Muscle of leg (tissue), 11 donors: ENCODE data around the gene MCAT. TPM values are rescaled to one million over a fixed set of nuclear protein-coding genes. Genes with fewer than 3 reads are reported as not detected.

Source experiments
- DNase-seq: peaks from one replicate; pipeline ENCODE4 v3.0.0; 2013
- H3K27ac ChIP-seq: one replicate; pipeline ENCODE4 v1.5.1; 2013; ENCODE audit warnings: mild to moderate bottlenecking, low read length, control low read depth
- H3K27me3 ChIP-seq: one replicate; pipeline ENCODE4 v1.6.1; 2013; ENCODE audit warnings: low read length; ENCODE audit not compliant: control insufficient read depth, insufficient read depth
- H3K36me3 ChIP-seq: one replicate; pipeline ENCODE4 v1.6.1; 2013; ENCODE audit warnings: low read length; ENCODE audit not compliant: control insufficient read depth, insufficient read depth
- H3K4me1 ChIP-seq: one replicate; pipeline ENCODE4 v1.6.1; 2013; ENCODE audit warnings: low read length; ENCODE audit not compliant: control insufficient read depth, insufficient read depth
- H3K4me3 ChIP-seq: one replicate; pipeline ENCODE4 v1.5.1; 2013; ENCODE audit warnings: low read length, control low read depth
- H3K9me3 ChIP-seq: replicated peaks from 2 replicates; pipeline ENCODE4 v1.6.1; 2013; ENCODE audit warnings: low read depth, low read length; ENCODE audit not compliant: control insufficient read depth
- WGBS: methylation state at CpG from one replicate; pipeline ENCODE4 v1.1.5; 2013; ENCODE audit warnings: missing lambda C conversion rate; ENCODE audit not compliant: insufficient coverage; 5-methylcytosine and 5-hydroxymethylcytosine counted together
- polyA plus RNA-seq, 8 donors: library from polyadenylated mRNA; unstranded; fragments of 120-200 nt; gene quantifications; one replicate each; pipeline versions ENCODE4 v1.2.1 to v1.2.3, GENCODE V29; 2013; ENCODE audit warnings: inconsistent platforms in 1 of 8, low replicate concordance in 1 of 8; ENCODE audit not compliant: insufficient read length in 8 of 8, insufficient read depth in 1 of 8
- total RNA-seq: library from RNA; stranded (reverse); fragments of 120-200 nt; gene quantifications from one replicate; pipeline ENCODE4 v1.2.4, GENCODE V29; 2013

MCAT gene
- total and polyA plus RNA-seq, 9 donors: 9.4 to 13.9 (median 11.6) TPM

DNA sequence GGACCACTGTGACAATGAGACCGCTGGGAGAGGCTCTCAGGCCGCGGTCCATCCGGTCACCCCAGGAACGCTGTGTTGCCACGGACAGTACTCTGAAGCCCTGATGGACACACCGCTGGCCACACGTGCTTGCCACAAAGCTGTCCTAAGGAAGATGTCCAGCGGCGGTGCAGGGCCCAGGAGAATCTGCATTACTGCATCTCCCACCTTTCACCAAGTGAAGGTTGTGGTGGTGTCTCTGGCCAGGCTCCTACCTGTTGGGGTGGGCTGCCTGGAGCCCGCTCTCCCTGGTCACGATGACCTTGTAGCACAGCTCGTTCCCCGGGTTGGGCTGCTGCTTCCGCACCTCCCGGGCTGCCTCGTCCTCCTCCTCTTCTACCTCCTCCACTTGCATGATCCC, 39.5 kb upstream of the MCAT start:
- WGBS: 81% methylated on average over 13 of the region's 17 CpGs
- no peak for DNase-seq

DNA sequence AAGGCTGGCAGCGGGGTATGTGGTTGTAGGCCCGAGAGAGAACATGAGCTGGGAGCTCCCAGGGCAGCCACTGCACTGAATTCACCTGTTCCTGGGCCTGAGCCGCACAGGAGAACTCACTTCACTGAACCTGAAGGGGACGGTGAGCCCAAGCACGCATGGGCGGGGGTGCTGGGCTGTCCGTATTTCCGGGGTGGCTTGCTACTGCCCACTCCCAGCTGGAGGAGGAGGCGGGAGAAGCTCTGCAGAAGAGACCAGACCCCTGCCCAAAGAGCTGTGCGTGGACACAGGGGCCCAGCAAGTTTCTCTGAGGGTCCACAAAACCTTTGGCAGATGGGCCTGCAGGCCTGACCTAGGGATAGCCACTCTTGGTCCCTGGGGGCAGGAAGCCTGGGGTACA, 38.9 kb upstream of the MCAT start:
- Histone ChIP-seq H3K27ac (no peak overlapping the region), H3K36me3 (peaks cover 51% of the 10 kb centered on the region), H3K4me3 (no peak overlapping the region), H3K4me1 (peaks cover 18% of the 10 kb centered on the region), H3K9me3 (no peaks in the 10 kb centered on the region), H3K27me3 (no peaks in the 10 kb centered on the region)
- DNase-seq: no peak
- 87% methylated on average over 10 of the region's 10 CpGs for WGBS

More for the DNA sequence above, 39.5 kb upstream of the MCAT start:
- H3K9me3 ChIP-seq: no peaks in the 10 kb centered on the region
- H3K4me3 ChIP-seq: no peak overlapping the region
- H3K27me3 ChIP-seq: no peaks in the 10 kb centered on the region
- no peak overlapping the region for H3K27ac ChIP-seq
- H3K4me1 ChIP-seq: peaks cover 18% of the 10 kb centered on the region
- H3K36me3 ChIP-seq: peaks cover 48% of the 10 kb centered on the region

DNA sequence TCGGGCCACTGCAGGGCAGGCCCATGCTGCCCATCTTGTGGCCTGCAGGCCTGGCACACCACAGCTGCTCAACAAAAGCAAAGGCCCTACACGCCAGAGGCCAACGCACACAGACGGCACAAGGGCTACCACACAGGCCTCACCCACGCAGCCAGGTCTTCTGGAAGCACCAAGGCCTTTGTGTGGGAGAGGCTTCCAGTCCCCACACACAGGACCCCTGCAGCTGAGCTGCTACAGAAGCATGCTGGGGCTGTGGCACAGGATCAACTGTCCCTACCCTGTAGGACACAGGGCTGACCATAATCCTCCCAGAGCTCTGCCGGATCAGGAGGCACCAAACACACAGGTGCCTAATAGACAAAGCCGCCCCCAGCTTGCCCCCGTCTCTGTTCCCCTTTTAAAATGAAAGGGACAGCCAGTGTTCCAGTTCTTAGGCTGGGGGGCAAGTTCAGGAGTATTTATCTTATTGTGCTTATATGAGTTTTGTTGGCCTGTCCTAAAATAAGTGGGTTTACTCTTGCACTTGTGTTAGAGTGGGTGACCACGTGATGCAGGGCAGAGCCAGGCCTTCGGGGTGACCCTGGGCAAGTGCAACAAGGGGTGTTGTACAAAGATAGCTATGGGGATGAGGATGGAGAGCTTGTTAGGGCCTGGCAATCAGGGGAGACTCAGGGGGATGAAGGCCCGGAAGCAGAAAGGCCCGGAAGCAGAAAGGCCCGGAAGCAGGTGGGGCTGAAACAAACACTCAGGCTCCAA, 38.3 kb upstream of the MCAT start:
- 88% methylated on average over 8 of the region's 13 CpGs for WGBS
- peaks cover 51% of the 10 kb centered on the region for H3K36me3 ChIP-seq
- H3K27me3 ChIP-seq: no peaks in the 10 kb centered on the region

DNA sequence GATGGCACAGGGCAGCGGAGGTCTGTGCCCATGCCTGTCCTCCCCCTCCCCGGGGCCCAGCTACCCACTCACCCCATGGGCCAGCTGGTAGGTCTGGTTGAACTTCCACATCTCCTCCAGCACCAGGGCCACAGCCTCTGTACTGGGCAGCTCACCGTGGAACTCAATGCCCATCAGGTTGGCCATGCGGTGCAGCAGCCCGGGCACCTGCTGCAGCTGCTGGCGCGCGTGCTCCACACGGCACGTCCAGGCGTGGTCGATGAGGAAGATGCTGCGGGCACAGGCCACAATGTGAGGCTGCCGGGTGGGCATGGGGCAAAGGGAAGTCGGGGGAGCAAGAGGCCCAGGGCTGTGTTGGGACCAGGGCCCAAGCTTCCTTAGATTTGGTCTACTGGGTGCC, 37.5 kb upstream of the MCAT start:
- H3K9me3 ChIP-seq: no peaks in the 10 kb centered on the region
- H3K4me3 ChIP-seq: no peak overlapping the region
- H3K36me3 ChIP-seq: peaks cover 51% of the 10 kb centered on the region
- H3K27me3 ChIP-seq: no peaks in the 10 kb centered on the region
- H3K27ac ChIP-seq: no peak overlapping the region
- peaks cover 10% of the 10 kb centered on the region for H3K4me1 ChIP-seq
- no peak for DNase-seq
- WGBS: 95% methylated on average over 11 of the region's 15 CpGs

More for the DNA sequence above, 38.3 kb upstream of the MCAT start:
- H3K4me1 ChIP-seq: peaks cover 18% of the 10 kb centered on the region
- no peak for DNase-seq
- H3K9me3 ChIP-seq: no peaks in the 10 kb centered on the region
- no peak overlapping the region for H3K4me3 ChIP-seq
- H3K27ac ChIP-seq: no peak overlapping the region

DNA sequence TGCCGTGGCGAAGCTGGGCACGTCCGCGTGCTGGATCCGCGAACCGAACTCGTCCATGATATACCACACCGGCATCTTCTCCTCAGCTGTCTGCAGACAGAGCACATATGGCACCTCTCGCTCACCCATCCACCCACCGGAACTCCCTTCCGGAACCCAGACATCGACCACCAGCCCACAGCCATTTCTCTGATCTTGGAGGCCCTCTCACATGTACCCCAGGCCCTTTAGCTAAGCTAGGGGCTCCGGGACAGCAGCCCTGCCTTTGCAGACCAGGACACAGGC, 36.7 kb upstream of the MCAT start:
- H3K36me3 ChIP-seq: peaks cover 58% of the 10 kb centered on the region
- WGBS: 98% methylated on average over 14 of the region's 15 CpGs

DNA sequence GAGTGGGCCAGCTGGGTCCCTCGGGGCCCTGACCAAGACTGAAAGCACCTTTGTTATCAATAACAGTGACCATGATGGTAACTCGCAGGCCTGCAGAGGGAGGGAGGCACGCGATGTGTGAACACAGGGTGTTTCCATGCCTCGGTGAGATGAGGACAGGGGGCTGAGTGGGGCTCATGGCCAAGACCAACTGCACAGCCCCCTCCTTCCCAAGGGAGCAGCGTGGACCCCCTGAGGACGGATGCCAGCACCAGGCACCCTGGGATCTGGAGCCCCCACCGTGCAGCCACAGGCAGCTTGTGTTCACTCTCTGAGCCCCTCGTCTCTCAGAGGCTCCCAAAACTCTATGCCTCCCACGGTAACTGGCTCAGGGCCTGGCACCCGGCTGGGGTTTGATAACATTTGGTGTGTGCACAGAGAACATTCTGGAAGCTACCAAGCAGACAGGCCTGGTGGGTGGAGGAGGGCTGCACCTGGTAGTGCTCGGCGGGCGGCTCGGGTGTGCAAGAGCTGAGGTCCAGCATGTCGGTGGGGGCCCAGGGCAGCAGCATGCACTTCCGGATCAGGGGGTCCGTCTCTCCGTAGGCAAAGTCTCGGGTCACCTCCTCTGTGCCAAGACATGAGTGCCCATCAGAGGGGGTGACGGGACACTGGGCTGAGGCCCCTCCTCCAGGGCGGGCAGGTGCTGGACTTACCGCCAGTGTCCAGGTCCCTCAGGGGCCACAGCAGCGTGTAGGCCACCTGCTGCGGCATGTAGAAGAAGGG, 36.1 kb upstream of the MCAT start:
- WGBS: 92% methylated on average over 23 of the region's 25 CpGs
- H3K4me3 ChIP-seq: no peak overlapping the region
- H3K27ac ChIP-seq: no peak overlapping the region
- no peaks in the 10 kb centered on the region for H3K9me3 ChIP-seq
- no peaks in the 10 kb centered on the region for H3K27me3 ChIP-seq
- no peak for DNase-seq
- peaks cover under 1% of the 10 kb centered on the region for H3K4me1 ChIP-seq
- H3K36me3 ChIP-seq: peaks cover 63% of the 10 kb centered on the region

More for the DNA sequence above, 36.7 kb upstream of the MCAT start:
- DNase-seq: no peak
- H3K27me3 ChIP-seq: no peaks in the 10 kb centered on the region
- no peak overlapping the region for H3K4me3 ChIP-seq
- peaks cover 4% of the 10 kb centered on the region for H3K4me1 ChIP-seq
- H3K9me3 ChIP-seq: no peaks in the 10 kb centered on the region
- no peak overlapping the region for H3K27ac ChIP-seq

DNA sequence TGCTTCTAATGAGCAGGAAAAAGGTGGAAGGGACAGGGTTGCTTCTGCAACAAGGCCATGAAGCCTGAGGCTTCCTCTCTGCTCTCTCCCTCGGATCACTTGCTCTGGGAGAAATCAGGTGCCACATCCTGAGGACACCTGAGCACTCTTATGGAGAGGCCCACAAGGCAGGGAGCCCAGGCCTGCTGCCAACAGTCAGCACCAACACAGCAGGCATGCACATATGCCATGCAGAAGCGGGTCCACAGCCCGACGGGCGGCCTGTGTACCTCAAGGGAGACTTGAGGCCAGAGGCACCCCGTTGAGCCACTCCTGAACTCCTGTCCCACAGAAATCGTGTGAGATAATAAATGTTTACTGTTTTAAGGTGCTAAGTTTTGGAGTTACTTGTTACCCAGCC, 34.3 kb upstream of the MCAT start:
- DNase-seq: no peak
- 50% methylated on average over 1 of the region's 7 CpGs for WGBS
- Histone ChIP-seq H3K27ac (no peak overlapping the region), H3K4me1 (no peaks in the 10 kb centered on the region), H3K4me3 (no peak overlapping the region), H3K36me3 (peaks cover 69% of the 10 kb centered on the region), H3K27me3 (no peaks in the 10 kb centered on the region), H3K9me3 (no peaks in the 10 kb centered on the region)

DNA sequence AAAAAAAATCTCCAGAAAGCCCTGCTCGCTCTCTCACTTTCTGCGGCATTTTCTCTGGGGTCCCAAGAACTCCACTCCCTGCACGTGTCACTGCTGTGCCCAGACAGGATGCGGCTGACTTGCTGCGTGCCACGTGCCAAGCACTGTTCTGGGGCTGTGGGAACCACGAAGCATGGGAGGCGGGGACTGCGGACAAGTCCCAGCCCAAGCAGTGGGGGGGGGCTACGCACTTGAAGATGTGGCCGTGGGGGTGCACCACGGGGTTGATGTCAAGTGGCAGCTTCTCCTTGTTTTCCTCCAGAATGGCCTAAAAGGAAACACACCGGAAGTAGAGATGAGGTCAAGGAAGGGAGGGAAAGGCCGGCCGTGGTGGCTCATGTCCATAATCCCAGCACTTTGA, 32.9 kb upstream of the MCAT start:
- no peaks in the 10 kb centered on the region for H3K27me3 ChIP-seq
- no peak overlapping the region for H3K4me3 ChIP-seq
- H3K4me1 ChIP-seq: no peaks in the 10 kb centered on the region
- no peak for DNase-seq
- H3K27ac ChIP-seq: no peak overlapping the region
- H3K36me3 ChIP-seq: peaks cover 72% of the 10 kb centered on the region
- no peaks in the 10 kb centered on the region for H3K9me3 ChIP-seq
- WGBS: 75% methylated on average over 14 of the region's 15 CpGs

DNA sequence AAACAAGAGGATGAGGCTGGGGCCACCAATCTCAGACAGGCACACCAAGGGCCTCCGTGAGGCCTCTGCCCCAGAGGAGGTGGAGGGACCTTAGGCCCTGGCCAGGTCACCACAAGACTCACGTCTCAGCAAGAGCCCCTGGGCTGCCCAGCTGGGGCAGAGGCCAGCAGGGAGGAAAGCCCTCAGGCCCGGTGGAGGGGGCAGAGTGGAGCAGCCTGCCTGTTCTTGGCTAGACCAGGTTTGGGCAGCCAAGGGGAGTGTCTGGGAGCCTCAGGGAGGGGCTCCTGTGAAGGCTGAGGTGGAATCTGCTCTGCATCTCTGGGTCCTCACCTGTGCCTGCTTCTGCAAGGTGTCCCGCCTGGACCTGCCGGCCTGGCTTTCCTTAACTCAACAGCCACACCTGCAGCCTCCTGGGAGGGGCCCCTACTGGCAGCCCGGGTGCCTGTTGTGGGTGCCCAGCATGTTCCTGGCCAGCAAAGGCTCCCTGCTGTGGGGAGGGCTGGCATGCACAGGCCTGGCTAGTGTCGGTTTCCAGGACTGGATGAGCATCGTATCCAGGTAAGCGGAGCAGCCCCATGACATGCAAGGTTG, 31.8 kb upstream of the MCAT start:
- Histone ChIP-seq H3K27ac (no peak overlapping the region), H3K36me3 (peaks cover 72% of the 10 kb centered on the region), H3K4me1 (no peaks in the 10 kb centered on the region), H3K4me3 (no peak overlapping the region), H3K27me3 (no peaks in the 10 kb centered on the region), H3K9me3 (no peaks in the 10 kb centered on the region)
- 82% methylated on average over 6 of the region's 9 CpGs for WGBS
- DNase-seq: no peak

DNA sequence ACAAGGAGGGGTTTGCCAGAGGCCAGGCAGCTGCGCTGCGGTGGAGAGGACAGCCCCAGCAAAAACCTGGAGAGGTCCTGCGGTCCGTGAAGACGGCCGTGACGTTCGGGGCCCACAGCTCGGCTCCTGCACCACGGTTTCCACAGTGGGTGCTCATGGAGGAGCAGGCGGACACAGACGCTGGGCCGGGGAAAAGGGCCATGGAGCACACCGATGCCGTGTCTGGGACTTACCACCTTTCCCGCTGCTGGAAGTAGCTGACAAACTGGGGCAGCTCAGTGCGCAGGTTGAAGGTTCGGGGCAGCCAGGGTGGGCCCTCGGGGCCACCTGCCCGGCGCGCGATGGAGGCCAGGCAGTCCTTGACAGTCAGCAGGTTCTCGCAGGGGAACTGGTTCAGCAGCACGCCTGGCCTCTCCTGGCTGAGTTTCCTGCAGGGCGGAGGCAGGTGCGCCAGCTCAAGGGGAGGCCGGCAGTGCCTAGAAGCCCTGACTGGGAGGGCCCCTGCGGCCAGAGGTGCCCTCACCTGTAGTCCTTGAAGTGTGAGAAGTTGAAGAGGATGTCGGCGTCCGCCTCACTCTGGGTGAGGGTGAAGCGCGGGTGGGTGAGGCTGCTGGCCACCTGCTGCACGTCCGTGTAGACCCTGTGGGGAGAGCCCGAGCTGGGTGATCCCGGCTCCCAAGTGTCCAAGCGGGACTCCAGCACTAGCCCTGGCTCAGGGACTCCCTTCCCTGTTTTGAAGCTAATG, 30.9 kb upstream of the MCAT start:
- Histone ChIP-seq H3K27ac (no peak overlapping the region), H3K36me3 (peaks cover 73% of the 10 kb centered on the region), H3K9me3 (no peaks in the 10 kb centered on the region), H3K4me3 (no peak overlapping the region), H3K4me1 (no peaks in the 10 kb centered on the region), H3K27me3 (no peaks in the 10 kb centered on the region)
- WGBS: 94% methylated on average over 38 of the region's 39 CpGs
- DNase-seq: no peak
